ENCODE measurements around the gene ST6GALNAC4.

ST6GALNAC4 gene

GRCh38 chr9:127935765-127936221 lies 19.0 kb upstream of the ST6GALNAC4 start:
- H3K27ac ChIP-seq: no peak overlapping the region
- TF ChIP-seq CTCF (conservative IDR thresholded peaks at IDR 0.05): no peak
- no peak for TF ChIP-seq ZFX (IDR thresholded peaks at IDR 0.05)

GRCh38 chr9:127934986-127935385 lies 18.1 kb upstream of the ST6GALNAC4 start:
- H3K27ac ChIP-seq: no peak overlapping the region
- TF ChIP-seq ZFX (IDR thresholded peaks at IDR 0.05): no peak
- no peak for TF ChIP-seq CTCF (conservative IDR thresholded peaks at IDR 0.05)

- H3K27ac ChIP-seq: no peak overlapping the region
- TF ChIP-seq CTCF (conservative IDR thresholded peaks at IDR 0.05): no peak
- no peak for TF ChIP-seq ZFX (IDR thresholded peaks at IDR 0.05)
Measured at GRCh38 chr9:127934248-127934647, 17.4 kb upstream of the ST6GALNAC4 start.

GRCh38 chr9:127931092-127931881 lies 14.4 kb upstream of the ST6GALNAC4 start:
- TF ChIP-seq ZFX (IDR thresholded peaks at IDR 0.05) (no peak), CTCF (conservative IDR thresholded peaks at IDR 0.05) (no peak)
- H3K27ac ChIP-seq: peak overlapping the region; percentile 6

- TF ChIP-seq CTCF (conservative IDR thresholded peaks at IDR 0.05) (no peak), ZFX (IDR thresholded peaks at IDR 0.05) (no peak)
- H3K27ac ChIP-seq: peak within 1 kb of the TSS; percentile 6
Measured at GRCh38 chr9:127930231-127931091, 13.6 kb upstream of the ST6GALNAC4 start, which contains the start of gene PIP5KL1. PIP5KL1 (minus strand) TSS chr9:127930777; CDS start chr9:127930752, 25 bp downstream.

GRCh38 chr9:127929625-127929979 lies 12.8 kb upstream of the ST6GALNAC4 start:
- no peak overlapping the region for H3K27ac ChIP-seq
- TF ChIP-seq CTCF (conservative IDR thresholded peaks at IDR 0.05) (no peak), ZFX (IDR thresholded peaks at IDR 0.05) (no peak)
